NCI-H748 (cell line): ENCODE results near the gene MAD1L1.

Experiments
- DNase-seq: peaks from one replicate; lab custom pipeline; 2025; ENCODE audit not compliant: unreplicated experiment; lab: John Stamatoyannopoulos, UW

Gene MAD1L1

DNA sequence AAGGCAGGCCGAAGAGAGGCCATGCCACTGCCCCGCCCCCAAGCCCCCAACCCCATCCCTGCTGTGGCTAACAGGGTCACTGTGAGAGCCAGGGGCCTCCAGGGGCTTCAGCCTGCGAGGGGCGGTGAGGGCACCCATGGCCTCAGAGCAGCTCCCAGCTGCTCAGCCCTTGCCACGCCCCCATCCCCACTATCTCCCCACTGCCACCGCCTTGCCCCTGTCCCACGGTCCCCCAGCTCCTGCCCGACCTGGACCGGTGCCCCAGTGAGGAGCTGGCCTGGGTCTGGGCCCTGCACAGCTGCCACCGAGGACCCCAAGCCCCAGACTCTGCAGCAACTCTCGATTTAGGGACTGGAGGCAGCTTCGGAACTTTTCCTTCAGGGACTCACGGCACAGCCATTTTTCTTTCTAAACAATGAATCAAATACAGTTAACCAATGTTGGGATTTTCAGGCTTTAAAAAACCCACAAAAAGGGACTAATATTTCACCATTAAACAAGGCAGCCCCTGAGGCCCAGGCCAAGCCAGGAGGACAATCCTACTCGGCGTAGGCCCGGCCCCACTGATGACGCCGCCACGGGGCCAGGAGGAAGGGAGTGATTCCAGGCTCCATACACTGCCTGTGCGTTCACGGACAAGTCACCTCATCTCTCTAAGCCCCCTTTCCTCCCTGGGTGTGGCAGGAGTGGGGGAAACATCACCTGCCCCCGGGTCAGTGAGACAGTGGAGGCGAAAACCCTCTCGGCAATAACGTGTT is 325.6 kb downstream of the MAD1L1 start:
- DNase-seq = no peak

DNA sequence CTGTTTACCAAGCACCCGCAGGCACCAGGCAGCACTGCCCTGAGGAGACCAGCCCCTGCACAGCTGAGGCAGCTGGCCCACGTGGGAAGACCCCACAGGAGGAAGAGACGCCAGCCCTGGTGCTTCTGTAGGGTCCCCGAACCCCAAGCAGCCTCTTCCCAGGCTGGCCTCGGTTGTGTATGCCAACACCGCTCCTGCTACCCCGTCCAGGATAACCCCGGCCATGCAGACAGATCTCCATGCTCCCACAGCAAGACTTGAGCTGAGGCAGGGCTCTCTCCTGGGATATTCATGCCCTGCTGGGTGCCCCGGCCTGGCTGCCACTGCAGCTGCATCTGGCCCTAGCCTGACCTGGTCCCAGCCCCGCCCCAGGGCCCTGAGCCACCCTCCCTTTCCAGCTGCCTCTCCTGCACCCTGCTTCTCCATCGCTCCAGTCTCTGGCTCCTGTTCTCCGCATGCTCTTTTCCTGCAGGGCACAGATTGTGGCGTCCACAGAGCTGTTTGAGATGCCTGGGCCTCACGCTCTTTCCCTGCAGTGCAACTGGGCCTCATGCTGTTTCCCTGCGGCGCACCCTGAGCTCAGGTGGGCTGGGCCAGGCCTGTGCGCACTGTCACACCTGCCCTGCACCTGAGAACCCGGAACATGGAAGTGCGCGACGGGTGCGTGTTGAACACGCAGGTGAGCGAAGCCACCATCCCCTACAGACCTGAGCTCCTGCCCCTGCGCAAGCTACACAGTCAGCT is 326.5 kb downstream of the MAD1L1 start:
- no peak for DNase-seq

DNA sequence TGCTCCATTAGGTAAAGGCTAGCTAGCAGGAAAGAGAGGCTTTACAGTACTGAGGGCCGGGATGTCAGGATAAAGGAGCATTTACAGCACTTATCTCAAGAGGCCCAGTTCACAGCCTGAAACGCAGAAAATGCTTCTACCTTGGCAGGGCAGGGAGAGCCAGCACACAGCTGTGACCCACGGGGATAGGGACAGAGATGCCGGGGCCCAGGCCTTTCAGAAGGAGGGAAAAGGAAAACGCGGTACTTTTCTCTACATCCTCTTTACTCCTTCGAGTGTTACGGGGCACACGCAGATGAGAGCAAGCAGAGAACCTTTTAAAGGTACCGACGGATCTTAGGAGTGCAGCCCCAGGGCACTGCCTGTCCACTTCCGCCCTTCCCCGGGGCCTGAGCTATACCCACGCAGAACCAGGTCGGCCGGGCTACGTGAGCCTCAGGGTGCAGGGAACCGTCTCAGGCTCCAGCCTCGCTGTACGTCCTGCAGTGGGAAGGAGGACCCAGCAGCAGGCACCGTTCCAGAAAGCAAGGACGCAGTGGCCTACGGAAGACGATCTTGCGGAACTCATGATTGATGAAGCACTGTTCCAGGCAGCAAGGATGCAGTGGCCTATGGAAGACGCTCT is 330.4 kb downstream of the MAD1L1 start:
- DNase-seq = no peak

DNA sequence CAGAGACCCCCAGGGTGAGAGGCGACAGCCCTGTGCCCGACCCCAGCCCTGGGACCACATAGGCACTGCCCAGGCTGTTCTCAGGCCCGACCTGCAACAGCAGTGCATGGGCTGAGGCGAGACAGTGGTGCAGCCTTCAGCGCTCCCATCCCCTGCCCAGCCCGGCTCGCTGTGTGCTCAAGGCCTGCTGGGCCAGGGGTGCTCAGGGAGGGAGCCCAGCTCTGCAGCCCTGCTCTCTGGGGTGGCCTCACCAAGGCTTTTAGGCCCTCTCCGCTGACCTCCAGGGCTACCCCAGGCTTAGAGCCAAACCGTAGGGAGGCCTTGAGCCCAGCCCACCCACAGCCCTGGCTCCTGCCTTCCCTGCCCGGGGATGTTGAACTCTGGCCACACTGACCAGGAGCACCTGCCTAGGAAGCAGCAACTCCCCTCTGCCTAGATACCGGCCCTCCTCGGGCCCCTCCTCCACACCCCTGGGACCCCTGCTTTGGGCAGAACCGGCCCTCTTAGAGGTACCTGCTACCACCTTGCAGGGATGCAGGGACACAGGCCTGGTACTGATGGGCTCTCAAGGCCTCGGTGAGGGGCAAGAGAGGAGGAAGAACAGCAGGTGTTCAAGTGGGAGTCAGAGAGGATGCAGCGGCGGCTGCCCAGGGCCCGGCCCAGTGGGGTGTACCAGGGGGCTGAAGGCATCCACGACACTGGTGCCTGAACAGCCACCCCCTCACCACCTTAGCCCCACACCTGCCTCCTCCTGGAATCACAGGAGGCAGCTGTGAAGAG is 331.1 kb downstream of the MAD1L1 start:
- DNase-seq = no peak

DNA sequence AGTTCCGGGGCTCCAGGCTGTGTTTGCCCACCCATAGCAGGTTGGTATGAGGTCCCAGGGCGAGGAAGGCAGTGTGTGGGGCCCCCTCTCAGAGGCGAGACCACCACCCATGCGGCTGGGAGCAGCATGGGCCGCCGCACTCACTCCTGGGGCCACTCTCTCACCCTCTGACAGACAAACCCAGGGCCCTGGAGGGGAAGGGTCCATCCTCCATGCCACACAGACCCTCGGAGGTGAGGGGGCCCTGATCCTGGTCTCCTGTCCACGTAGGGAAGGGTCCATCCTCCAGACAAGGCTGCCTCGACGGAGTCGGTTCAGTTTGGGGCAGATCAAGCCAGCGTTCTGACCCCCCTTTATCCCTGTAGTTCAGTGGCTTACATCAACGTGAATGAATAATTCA is 331.9 kb downstream of the MAD1L1 start:
- no peak for DNase-seq

DNA sequence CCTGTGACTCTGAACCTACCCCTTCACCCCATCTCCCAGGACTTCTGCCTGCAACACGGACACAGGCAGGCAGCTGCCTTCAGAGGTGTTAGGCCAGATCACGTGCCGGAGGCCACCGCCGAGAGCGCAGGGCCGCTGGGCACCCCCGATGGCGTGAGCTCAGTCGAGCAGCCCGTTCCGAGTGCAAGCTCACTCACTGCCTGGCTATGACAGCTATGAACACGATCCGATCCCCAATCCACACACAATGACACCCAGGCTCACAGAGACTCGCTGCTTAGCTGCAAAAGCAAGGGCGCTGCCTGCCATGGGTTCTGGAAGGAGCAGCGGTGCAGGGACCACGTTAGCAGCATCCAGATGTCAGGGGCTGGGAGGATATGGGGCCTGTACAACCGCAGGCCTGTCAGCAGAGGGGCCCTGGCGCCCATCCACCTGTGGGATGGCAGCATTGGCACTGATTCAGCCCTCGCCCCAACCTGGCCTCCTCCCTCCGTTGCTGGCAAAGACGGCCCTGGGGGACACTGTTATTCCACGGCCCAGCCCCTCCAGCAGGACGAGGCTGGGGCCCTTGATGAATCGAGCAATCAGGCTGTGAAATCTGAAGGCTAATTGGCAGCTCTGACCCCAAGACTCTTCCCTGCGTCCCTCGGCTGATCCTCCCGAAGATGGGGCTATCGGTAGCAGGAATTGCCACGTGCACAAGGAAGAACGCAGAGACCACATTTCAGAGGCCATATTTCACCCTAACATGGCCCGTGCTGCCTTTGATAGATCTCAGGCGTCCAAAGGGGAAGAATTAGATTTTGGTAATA is 332.6 kb downstream of the MAD1L1 start:
- DNase-seq = no peak

DNA sequence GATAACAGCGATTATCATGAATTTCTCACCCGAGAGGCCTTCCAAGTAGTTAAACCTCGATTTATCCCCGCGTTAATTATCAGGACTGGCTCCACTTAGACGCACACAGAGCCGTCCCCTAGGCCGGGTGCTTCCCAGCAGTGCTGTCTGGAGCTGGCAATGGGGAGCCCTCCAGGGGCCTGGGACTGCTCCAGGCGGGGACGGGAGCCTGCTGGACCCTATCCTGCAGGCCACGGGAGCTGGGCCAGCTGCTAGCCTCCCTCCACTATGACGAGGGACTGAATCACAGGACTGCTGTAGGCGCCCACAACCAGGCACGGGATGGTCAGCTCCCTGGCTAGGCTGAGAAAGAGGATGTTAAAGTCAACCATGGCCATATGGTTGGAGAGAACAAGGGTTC is 333.5 kb downstream of the MAD1L1 start:
- DNase-seq = no peak

DNA sequence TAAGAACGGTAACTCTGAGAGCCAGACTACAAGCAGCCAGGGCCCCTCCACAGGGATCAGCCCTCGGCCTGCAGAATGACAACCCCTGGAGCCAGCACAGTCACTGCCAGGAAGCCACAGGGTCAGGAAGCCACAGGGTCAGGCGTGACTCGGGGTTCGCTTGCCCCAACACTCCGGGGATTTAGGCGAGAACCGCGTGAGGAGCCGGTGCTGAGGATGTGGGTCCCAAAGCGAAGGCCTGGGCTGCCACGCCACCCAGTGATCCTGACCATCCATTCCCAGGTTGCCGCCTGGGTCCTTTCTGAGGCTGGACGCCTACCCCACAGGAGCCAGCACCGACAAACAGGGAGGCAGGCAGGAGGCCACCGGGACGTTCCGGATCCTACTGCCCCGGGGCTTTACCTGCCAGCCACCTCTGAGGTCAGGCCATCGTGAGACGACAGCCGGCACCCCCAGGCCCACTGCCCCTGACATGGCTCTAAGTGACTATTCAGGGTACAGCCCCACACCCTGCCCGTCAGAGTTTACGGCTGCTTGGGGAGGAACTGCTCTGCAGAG is 334.0 kb downstream of the MAD1L1 start:
- no peak for DNase-seq

DNA sequence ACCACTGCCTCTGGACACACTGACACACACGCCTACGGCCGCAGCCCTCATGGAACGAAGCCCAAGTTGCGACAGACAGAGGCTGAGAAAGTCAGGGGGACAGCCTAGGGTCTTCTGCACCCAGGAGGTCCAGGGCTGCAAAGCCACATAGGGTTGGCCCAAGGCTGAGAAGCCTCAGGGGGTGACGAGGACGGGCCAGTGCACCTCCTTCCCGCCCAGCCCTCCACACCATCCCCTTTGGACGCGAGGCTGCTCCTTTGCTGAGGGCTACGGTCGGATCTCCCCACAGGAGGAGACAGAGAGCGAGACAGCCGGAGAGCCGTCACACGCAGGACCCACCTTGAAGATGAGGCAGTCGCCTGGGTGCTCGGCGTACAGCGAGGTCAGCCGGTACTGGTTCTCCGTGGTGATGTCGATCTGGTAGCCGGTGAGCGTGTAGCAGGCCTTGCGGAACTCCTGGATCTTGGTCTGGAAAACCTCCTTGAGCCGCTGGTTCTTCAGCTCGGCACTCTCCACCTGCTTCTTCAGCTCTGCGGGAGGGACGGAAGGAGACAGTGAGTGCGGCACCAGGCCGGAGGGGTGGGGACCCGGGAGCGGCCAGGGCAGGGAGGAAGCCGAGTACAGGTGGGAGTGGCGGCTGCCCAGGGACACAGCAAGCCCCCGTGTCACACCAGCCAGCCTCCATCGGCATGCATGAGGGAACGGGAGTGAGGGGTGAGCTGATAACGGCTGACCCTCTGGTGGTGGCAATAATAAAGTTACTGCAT is 334.7 kb downstream of the MAD1L1 start:
- DNase-seq = no peak

DNA sequence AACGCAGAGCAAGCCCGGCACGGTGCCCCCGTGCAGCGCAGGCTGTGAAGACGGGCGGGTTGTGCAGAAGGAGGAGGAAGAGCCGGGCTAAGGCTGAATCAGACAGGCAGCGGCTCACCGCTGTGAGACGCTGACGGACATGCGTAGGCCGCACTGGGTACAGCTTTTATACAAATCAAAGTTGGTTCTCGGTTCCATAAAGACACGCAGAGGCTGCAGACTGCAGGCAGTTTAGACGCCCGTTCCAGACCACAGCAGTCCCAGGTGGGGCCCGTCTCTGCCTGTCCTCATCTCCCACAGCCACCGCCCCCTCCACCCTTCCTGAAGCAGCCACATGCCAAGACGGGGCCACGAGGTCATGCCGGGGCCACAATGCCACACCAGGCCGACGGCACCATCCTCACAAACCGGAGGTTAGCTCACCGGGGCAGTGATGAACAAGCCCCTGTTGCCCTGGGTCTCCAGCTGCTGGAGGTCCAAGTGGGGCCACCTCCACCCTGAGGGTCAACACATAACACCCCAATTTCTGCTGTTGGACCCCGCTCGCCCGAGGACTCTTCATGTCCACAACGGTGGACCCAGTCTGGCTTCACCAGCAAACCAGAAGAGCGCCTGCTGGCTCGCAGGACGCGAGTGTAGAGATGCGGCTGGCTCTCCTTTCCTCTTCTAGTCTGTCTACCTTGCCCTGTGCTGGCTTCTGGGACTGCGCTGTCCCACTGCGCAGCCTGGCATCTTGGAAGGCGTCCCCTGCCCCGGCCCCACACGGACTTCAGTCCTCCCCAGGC is 335.5 kb downstream of the MAD1L1 start:
- DNase-seq = no peak

DNA sequence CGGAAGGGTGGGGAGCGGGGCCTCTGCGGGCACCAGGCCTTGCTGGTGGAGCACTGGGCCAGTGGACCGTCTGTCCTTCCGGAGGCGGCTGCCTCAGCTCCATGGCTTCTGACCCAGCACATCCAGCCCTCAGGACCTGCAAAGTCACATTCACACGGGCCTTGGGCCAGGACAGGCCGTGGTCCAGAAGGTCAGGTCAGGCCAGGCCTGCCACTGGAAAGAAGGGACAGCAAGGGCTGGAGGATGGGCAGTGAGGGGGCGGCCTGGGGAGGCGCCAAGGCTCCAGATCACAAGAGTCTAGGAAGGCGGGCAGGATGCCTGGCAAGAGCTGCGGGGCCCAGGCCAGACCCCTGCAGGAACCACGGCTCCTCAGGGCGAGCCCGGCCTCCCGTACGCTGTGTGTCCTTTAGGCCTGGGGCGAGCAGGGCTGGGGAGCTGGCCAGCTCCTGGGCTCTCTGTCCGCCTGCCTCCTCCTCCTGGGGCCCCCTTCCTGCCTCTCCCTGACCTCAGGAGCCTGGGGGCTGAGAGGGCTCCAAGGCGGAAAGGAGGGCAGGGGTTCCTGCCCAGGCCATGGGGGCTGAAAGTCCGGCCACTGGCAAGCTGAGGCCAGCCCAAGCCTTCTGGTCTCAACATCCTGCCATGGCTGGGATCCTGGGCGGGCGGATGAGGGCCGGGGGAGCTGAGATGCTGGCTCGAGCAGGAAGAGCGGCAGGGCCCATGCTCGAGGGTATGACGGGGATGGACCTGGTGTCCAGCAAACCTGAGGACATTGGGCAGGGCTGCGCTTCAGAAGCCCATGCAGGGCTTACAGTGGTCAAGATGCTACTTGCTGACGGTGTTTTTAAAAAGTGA is 336.9 kb downstream of the MAD1L1 start:
- DNase-seq = no peak

DNA sequence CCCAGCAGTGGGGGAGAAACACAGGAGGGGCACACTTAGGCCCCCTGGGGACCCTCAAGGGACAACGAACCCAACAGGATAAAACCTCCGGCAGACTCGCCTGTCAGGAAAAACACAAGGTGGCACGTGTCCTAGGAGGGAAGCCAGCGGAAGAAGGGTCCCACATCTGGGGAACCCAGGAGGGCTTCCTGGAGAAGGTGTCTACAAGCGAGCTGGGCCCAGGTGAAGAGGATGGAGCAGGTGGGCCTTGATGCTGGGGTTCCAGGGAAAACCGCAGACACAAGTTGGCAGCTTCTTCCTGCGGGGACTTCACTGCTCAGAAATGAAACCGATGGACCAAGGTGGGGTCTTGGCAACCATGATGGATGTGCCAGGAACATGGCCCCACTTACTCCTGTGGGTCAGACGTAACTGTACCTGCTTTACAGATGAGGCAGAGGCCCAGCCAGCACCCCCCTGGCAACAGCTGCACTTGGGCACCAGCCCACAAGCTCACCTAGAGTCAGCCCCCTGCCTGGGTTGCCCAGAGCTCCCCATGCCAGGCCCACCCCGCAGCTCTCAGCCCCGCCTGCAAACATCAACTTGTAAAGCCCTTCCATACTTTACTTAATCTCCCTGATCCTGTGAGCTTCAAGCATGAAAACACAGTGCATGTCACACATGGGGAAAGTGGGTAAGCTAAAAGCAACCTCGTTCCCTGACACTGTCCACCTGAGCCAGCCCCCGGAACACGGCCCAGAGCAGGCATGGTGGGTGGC is 337.7 kb downstream of the MAD1L1 start:
- no peak for DNase-seq

DNA sequence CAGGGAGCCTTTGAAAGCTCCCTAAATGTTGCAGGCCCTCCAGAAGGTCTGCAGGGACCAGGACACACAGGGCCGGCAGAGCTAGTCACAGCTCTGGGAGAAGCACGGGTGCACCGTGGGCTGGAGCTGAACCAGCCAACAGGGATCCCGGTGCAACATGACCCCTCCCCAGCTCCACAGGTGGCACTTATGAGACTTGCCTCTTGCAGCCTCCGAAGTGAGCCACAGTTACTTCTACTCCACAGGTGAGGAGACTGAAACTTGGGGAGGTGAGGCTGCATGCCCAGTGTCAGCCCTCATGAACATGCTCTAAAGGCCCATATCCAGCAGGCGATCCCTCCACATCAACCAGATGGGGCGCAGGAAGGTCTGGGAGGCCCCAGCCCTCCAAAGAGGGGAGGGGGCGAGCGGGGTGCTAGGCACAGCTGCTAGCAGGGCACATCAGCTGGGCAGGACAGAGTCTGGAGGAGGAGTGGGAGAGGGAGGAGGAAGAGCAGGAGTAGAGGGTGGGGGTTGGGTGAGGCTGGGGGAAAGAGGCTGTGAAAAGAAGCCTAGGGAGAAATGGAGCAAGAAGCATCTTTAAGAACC is 338.3 kb downstream of the MAD1L1 start:
- DNase-seq = no peak

DNA sequence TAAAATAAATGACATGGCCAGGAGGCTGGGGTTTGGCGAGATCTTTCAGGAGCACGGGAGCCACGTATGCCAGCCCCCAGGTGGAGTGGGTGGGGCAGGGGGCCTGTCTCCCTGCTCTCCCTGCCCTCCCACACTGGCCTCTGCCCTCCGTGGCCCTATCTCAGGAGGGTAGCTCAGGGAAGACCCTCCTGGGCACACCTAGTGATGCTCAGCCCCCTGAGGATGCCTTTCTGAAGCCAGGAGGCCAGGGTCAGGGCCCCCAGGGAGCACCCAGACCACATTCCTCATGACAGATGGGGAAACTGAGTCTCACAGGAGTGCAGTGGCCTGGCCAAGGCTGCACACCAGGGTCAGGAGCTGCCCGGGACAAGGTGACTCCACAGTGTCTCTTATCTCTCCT is 339.3 kb downstream of the MAD1L1 start:
- DNase-seq = no peak

DNA sequence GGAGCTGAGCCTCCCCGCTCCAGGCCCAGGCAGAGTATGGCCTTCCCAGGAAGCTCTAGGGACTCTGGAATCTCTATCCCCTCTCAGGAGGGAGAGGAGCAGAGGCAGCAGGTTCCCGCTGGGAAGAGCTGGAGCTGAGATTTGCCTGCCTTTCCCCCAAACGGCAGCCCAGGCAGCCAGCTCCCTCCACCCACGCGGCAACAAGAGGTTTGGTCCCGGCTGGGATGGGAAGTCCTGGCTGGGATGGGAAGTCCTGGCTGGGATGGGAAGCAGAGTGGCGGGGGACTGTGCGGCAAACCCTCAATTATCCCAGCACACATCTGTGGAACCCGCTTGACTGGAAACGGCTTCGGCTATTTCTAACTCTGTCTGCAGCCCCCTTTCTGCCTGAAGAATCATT is 339.7 kb downstream of the MAD1L1 start:
- no peak for DNase-seq

DNA sequence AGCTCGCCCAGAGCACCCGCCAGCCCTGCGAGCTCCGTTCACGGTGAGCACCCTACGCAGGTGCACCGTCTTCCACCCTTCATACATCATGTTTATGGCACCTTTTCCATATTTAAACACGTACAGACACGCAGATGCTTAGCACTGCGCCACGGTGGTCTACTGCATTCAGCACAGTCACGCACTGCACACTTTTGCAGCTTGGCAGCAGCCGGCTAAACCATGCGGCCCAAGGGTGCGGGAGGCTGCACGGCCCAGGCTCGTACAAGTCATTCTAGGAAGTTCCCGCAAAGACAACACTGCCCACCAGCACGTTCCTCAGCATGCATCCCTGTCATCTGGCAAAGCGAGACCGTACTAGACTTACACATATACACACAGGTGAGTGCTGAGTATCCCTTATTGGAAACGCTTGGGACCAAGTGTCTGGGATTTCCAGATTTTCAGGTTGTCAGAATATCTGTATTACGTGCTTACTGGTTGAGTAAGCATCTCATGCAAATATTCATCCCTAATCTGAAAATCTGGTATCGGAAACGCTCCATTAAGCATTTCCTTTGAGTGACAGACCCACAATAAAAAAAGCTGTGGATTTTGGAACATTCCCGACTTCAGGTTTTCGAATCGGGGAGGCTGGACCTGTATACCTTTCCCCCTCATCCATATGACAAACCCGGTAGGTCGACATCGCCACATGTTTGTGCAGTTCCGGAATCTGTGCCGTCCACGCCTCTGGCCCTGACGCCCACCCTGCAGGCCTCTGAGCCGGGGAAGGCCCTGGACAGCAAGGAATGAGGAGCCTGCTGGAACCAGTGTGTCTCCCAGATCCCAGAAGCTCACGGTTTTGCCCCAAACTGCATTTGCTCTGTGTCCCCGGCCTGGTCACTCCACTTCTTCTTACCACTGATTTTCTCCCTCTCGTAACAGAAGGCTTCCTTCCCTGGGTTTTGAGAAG is 340.5 kb downstream of the MAD1L1 start:
- no peak for DNase-seq
